ENCODE data around the gene KLRC4. TPM values are rescaled to one million over a fixed set of nuclear protein-coding genes. Genes with fewer than 3 reads are reported as not detected.
"Not testable (repeated sequence)": the region's sequence is repeated elsewhere in the genome, so short reads cannot be mapped to it uniquely, and the experiment has no call there.

Gene KLRC4, protein sequence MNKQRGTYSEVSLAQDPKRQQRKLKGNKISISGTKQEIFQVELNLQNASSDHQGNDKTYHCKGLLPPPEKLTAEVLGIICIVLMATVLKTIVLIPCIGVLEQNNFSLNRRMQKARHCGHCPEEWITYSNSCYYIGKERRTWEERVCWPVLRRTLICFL
- polyA plus RNA-seq (ENCODE audit: insufficient read length in 10 of 10), result under 1 TPM in 2 of 10 donors, not detected in 8; 0.35 to 0.41 TPM
- long read RNA-seq, donor 1, result 0 reads
- long read RNA-seq, donor 2, result 0 reads
- long read RNA-seq, donor 3, result 0 reads
- long read RNA-seq, donor 4, result 0 reads
- long read RNA-seq, donor 5, result 0 reads
- long read RNA-seq, donor 6, result 0 reads
- long read RNA-seq, donor 7, result 0 reads
- long read RNA-seq, donor 8, result 0 reads
- long read RNA-seq, donor 9, result 0 reads

DNA sequence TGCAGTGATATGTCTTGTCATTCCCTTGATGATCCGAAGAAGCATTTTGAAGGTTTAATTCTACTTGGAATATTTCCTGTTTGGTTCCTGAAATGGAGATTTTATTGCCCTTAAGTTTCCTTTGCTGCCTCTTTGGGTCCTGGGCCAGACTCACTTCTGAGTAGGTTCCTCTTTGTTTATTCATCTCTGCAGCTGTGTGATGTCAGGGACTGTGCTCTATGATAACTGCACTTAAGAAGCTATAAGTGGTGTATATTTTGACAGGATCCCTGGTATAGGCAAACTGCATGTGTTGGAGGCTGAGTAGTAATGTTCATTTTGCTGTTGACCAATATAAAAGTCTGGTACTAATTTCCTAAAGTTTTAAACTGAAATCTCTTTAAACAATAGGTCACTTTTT, at the start of gene KLRC4:
Gene KLRC4 (minus strand): TSS at position 366 of the 400 bp plus-strand sequence. CDS start 182 bp downstream, at position 184.
- DNase-seq, result peak in 1 of 3 donors; percentile 21

DNA sequence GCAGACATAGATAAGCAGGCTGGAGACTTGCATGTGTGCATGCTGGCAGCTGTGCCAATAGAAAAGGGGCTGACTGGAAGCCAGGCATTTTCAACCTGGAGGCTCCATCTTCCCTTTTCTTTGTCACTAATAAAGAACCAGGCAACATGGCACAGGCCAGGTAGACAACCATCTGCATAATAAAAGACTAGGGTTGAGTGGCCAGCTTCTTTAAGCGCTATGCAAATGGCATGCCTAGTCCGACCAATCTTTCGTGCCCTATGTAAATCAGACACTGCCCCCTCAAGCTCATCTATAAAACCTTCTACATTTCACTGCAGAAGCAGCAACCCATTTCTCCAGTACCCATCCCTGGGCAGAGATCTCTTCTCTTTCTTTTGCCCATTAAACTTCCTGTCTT, 48.2 kb upstream of the KLRC4 start:
- no peak for DNase-seq

DNA sequence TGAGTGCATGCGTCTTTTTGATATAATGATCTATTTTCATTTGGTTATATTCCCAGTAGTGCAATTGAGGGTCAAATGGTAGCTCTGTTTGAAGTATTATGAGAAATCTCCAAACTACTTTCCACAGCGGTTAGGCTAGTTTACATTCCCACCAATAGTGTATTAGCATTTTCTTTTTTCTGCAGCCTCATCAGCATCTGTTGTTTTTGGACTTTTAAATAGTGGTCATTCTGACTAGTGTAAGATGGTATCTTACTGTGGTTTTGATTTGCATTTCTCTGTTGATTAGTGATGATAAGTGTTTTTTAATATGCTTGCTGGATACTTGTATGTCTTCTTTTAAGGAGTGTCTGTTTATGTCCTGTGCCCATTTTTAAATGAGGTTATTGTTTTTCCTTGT, 47.3 kb upstream of the KLRC4 start:
- DNase-seq, result no peak

DNA sequence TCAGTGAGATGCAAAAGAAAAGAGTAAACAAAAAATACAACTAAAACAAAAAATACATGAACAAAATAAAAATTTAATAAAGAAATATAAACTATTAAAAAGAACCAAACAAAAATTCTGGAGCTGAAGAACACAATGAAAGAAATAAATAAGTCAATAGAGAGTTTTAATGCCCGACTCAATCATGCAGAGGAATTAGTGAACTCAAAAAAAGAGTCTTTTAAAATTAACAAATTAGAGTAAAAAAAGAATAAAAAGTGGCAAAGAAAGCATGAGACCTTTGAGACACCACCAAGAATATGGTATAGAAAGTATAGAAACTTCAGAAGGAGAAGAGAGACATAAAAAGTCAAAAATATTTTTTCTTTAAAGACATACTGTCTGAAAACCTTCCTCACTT, 46.2 kb upstream of the KLRC4 start:
- no peak for DNase-seq

DNA sequence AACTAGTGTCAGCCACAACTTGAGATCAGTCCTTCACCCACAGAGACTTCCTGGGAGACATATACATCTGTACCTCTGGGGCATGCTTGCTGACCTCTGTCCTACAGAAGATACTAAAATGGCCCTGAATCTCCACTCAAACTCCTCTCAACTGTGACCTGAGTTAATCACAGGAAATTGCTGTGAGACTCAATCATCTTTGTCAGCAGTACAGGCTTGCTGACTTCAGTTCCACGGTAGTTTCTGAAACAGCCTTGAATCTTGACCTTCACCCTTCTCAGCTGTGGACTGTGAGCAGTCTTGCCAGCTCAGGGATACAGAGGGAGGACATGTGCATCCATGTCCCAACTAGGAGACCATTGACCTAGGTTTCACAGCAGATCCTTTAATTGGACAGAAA, 45.0 kb upstream of the KLRC4 start:
- DNase-seq, result no peak

DNA sequence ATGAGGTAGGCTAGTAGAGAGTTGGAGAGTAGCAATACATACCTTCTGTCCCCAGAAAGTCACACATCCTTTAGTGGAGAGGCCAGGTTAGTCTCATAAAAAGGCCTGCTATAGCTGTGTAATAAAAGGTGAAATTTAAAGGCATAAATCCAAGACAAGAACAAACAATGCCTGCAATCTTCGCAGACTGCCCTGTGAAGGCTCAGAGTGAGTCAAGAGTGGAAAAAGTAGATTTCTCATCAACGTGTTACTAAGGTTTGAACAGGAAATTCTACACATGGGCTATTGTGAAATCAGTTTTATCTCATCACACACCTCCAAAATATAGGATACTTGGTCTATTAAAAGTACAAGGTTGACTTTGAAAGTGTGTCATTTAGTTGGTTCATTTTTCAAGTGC, 43.6 kb upstream of the KLRC4 start, which contains the start of gene KLRC1:
Gene KLRC1 (minus strand): TSS at position 222 of the 400 bp plus-strand sequence. CDS start 2,221 bp downstream, outside the sequence.
- DNase-seq, result no peak

DNA sequence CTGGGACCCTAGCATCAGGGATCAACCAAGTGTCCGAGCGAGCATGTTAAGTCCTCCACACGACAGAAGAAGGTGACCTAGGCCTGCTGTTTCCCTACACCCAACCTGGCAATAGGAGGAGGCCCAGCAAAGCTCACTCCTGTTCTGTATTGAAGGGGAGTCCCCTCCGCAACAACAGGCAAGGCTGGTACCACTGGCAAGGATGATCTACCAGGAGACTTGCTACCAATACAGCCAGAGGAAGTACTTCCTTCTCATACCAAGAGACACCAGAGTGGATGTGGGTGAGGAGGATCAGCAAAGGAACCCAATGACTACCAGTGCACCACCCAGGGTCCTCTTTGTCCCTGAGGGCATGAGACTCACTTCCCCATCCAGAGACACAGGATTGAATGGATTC, 38.7 kb upstream of the KLRC4 start:
- DNase-seq, result no peak

DNA sequence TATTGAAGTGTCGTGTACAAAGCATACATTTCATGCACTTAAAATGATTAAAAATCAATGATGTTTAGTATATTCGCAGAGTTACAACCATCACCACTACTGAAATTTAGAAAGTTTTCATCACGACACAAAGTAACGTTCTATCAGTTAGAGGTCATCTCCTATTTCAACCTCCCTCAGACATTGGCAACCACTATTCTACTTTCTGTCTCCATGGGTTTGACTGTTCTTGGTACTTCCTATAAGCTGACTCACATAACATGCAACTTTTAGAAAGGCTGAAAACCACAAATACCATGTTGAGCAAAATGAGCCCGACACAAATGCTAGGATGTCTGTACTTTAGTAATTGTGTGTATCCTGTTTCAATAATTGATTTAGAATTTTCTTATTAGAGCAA, 36.5 kb upstream of the KLRC4 start:
- not testable (repeated sequence) for DNase-seq

DNA sequence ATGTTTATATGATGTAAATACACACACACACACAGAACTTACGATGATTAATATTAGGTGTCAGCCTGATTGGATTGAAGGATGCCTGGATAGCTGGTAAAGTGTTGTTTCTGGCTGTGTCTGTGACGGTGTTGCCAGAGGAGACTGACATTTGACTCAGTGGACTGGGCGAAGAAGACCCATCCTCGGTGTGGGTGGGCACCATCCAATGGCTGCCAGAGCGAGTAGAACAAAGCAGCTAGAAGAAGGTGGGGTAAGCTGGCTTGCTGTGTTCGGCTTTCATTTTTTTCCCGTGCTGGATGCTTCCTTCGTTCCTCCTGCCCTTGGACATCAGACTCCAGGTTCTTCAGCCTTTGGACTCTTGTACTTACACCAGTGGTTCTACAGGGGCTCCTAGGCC, 31.6 kb upstream of the KLRC4 start:
- DNase-seq, result not testable (repeated sequence)

DNA sequence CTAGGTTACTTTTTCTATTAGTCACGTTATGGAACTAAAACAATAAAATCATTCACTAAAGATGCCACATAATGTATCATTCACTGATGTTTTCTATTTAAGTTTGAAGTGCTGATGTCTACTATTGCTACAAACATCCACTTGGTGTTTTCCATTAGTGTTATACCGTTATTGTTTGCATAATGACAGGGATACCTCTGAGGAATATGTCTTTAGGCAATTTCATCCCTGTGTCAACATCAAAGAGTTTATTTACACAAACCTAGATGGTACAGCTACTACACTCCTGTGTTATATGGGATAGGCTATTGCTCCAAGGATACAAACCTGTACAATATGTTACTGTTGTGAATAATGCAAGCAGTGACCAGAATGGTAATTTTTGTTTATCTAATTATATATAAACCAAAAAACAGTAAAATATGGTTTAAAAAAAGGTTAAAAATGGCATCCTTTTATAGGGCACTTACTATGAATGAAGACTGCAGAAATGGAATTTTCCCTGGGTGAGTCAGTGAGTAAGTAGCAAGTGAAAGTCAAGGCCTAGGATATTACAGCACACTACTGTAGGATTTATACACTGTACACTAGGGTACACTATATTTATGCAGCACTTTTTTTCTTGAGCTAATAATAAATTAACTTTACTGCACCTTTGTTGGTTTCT, 30.2 kb upstream of the KLRC4 start:
- DNase-seq, result not testable (repeated sequence)

DNA sequence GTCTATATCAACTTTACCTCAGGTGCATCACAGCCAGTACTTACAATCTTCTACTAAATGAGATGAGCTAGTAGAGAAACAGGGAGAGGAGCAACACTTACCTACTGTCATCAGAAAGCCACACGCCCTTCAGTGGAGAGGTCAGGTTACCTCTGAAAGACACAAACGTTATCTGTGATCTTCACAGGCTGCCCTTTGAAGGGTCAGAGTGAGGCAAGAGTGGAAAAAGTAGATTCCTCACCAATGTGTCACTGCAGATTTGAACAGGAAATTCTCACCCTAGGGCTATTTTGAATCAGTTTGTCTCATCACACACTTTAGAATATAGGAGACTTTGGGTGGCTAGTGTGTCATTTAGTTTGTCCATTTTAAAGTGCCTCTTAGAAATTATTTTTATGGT, 28.0 kb upstream of the KLRC4 start:
- not testable (repeated sequence) for DNase-seq

DNA sequence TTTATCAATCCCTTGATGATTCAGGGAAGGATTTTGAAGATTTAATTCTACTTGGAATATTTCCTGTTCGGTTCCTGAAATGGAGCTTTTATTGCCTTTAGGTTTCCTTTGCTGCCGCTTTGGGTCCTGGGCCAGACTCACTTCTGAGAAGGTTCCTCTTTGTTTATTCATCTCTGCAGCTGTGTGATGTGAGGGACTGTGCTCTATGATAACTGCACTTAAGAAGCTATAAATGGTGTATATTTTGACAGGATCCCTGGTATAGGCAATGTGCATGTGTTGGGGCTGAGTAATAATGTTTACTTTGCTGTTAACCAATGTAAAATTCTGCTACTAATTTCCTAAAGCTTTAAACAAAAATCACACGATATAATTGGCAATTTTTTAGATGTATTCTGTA, 26.3 kb upstream of the KLRC4 start, which contains the start of gene KLRC2:
Gene KLRC2 (minus strand): TSS at position 195 of the 400 bp plus-strand sequence. CDS start 24 bp downstream, at position 171.
- peak in 1 of 3 donors; percentile 13 for DNase-seq

DNA sequence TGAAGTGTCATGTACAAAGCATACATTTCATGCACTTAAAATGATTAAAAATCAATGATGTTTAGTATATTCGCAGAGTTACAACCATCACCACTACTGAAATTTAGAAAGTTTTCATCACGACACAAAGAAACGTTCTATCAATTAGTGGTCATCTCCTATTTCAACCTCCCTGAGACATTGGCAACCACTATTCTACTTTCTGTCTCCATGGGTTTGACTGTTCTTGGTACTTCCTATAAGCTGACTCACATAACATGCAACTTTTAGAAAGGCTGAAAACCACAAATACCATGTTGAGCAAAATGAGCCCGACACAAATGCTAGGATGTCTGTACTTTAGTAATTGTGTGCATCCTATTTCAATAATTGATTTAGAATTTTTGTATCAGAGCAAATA, 21.1 kb upstream of the KLRC4 start:
- not testable (repeated sequence) for DNase-seq

DNA sequence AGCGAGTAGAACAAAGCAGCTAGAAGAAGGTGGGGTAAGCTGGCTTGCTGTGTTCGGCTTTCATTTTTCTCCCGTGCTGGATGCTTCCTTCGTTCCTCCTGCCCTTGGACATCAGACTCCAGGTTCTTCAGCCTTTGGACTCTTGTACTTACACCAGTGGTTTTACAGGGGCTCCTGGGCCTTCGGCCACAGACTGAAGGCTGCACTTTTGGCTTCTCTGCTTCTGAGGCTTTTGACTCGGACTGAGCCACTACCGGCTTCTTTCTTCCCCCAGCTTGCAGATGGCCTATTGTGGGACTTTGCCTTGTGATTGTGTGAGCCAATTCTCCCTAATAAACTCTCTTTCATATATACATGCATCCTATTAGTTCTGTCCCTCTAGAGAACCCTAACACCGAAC, 16.4 kb upstream of the KLRC4 start:
- not testable (repeated sequence) for DNase-seq

DNA sequence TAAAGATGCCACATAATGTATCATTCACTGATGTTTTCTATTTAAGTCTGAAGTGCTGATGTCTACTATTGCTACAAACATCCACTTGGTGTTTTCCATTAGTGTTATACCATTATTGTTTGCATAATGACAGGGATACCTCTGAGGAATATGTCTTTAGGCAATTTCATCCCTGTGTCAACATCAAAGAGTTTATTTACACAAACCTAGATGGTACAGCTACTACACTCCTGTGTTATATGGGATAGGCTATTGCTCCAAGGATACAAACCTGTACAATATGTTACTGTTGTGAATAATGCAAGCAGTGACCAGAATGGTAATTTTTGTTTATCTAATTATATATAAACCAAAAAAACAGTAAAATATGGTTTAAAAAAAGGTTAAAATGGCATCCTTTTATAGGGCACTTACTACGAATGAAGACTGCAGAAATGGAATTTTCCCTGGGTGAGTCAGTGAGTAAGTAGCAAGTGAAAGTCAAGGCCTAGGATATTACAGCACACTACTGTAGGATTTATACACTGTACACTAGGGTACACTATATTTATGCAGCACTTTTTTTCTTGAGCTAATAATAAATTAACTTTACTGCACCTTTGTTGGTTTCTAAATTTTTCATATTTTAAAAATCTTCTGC, 14.8 kb upstream of the KLRC4 start:
- not testable (repeated sequence) for DNase-seq

DNA sequence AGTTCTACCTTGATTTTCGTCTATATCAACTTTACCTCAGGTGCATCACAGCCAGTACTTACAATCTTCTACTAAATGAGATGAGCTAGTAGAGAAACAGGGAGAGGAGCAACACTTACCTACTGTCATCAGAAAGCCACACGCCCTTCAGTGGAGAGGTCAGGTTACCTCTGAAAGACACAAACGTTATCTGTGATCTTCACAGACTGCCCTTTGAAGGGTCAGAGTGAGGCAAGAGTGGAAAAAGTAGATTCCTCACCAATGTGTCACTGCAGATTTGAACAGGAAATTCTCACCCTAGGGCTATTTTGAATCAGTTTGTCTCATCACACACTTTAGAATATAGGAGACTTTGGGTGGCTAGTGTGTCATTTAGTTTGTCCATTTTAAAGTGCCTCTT, 12.6 kb upstream of the KLRC4 start:
- not testable (repeated sequence) for DNase-seq

DNA sequence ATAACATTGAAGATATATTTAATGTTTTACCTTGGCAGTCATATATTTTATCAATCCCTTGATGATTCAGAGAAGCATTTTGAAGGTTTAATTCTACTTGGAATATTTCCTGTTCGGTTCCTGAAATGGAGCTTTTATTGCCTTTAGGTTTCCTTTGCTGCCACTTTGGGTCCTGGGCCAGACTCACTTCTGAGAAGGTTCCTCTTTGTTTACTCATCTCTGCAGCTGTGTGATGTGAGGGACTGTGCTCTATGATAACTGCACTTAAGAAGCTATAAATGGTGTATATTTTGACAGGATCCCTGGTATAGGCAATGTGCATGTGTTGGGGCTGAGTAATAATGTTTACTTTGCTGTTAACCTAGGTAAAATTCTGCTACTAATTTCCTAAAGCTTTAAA, 10.8 kb upstream of the KLRC4 start, which contains the start of gene KLRC3:
Gene KLRC3 (minus strand): TSS at position 262 of the 400 bp plus-strand sequence. CDS start 45 bp downstream, at position 217.
- DNase-seq, result not testable (repeated sequence)

DNA sequence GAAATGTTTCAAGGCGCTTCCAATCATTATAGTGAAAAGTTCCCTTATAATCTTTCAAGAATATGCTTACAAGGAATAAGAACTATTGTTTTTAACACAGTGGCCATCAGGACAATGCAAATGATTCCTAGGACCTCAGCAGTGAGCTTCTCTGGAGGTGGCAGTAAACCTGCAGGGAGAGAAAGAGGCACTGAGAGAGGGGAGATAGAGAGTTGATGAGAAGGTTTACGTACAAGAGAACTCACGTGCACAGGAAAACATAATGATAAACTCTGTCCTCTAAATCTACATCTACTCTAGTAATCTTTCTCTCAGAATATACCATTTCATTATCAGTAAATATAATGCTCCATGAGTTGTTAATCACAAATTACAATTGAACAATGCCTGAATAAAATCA, 715 bp downstream of the KLRC4 start:
- no peak for DNase-seq

DNA sequence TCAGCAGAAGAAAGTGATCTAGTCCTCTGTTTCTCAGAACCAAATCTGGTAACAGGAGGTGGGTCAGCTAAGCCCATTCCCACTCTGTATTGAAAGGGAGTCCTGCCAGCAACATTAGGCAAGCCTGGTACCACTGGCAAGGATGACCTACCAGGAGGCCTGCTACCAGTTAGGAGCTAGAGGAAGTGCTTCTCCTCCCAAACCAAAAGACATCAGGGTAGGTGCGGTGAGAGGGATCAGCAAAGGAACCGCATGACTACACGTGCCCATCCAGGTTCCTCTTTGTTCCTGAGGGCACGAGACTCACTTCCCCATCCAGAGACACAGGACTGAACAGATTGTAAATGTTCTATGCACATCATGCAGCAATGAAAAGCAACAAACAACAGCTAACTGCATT, 2.8 kb downstream of the KLRC4 start:
- DNase-seq, result peak in 1 of 3 donors; percentile 30

DNA sequence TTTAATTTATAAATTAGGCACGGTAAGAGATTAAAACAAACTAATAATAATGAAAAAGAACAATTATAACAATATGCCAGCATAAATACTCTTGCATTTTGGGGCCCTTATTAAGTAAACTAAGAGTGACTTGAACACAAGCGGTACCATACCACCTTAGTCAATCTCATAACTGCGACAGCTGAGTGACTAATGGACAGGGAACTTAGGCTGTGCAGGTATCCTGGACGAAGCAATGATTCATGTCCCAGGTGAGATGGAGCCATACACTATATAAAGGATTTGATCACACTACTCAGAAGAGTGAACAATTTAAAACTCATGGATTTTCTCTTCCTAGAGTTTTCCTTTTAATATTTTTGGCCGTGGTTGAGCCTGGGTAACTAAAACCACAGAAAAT, 4.3 kb downstream of the KLRC4 start:
- no peak for DNase-seq

DNA sequence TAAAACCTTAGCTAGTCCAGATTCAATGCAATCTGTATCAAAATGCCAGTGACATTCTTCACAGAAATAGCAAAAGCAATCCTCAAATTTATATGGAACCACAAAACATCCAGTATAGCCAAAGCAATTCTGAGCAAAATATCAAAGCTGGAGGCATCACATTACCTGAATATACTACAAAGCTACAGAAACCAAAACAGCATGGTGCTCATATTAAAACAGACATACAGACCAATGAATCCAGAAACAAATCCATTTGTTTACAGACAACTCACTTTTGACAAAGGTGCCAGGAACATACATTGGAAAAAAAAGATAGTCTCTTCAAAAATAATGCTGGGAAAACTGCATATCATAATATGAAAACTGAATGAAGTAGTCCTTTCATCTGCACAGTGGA, 4.8 kb downstream of the KLRC4 start:
- DNase-seq, result no peak

DNA sequence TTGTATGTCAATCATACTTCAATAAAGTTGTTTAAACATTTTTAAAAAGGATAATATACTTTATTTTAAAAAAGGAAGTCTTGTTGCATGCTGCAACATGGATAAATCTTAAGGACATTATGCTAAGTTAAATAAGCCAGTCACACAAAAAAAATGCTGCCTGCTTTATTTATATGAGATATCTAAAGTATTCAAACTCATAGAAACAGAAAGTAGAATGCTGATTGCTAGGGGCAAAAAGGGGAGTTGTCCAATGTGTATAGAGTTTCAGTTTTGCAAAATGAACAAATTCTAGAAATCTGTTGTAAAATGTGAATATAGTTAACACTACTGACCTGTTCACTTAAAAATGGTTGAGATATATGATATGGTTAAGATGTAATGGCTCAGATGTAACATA, 8.7 kb downstream of the KLRC4 start:
- DNase-seq, result no peak
